GM18526 (cell line): ENCODE data around the gene BRAT1.

Experiments used
- POLR2A ChIP-seq: IDR thresholded peaks from 3 replicates; pipeline ENCODE4 v1.6.1; 2011; ENCODE audit not compliant: insufficient read length; ENCODE audit errors: extremely low read depth

The BRAT1 gene

GRCh38 chr7:2501947-2502646, 53.2 kb downstream of the BRAT1 start:
- TF ChIP-seq POLR2A = no peak

GRCh38 chr7:2500701-2501100, 54.6 kb downstream of the BRAT1 start:
- TF ChIP-seq POLR2A = no peak

GRCh38 chr7:2499719-2500430, 55.4 kb downstream of the BRAT1 start:
- no peak for TF ChIP-seq POLR2A

GRCh38 chr7:2499181-2499580, 56.1 kb downstream of the BRAT1 start:
- TF ChIP-seq POLR2A = no peak

GRCh38 chr7:2498708-2499107, 56.6 kb downstream of the BRAT1 start:
- no peak for TF ChIP-seq POLR2A

GRCh38 chr7:2497500-2498336, 57.6 kb downstream of the BRAT1 start:
- TF ChIP-seq POLR2A = no peak

GRCh38 chr7:2497065-2497464, 58.3 kb downstream of the BRAT1 start:
- TF ChIP-seq POLR2A = no peak

GRCh38 chr7:2496375-2496774, 58.9 kb downstream of the BRAT1 start:
- TF ChIP-seq POLR2A = no peak

- no peak for TF ChIP-seq POLR2A
These were observed 59.7 kb downstream of the BRAT1 start for GRCh38 chr7:2495418-2496299.

- TF ChIP-seq POLR2A = no peak
These were observed 60.9 kb downstream of the BRAT1 start for GRCh38 chr7:2494191-2495130.

- TF ChIP-seq POLR2A = no peak
These were observed 61.8 kb downstream of the BRAT1 start for GRCh38 chr7:2493205-2494164.

GRCh38 chr7:2492038-2492437, 63.3 kb downstream of the BRAT1 start:
- TF ChIP-seq POLR2A = no peak

- TF ChIP-seq POLR2A = no peak
These were observed 65.1 kb downstream of the BRAT1 start for GRCh38 chr7:2490181-2490651.
